ENCODE measurements around the gene KLRD1.

DNA sequence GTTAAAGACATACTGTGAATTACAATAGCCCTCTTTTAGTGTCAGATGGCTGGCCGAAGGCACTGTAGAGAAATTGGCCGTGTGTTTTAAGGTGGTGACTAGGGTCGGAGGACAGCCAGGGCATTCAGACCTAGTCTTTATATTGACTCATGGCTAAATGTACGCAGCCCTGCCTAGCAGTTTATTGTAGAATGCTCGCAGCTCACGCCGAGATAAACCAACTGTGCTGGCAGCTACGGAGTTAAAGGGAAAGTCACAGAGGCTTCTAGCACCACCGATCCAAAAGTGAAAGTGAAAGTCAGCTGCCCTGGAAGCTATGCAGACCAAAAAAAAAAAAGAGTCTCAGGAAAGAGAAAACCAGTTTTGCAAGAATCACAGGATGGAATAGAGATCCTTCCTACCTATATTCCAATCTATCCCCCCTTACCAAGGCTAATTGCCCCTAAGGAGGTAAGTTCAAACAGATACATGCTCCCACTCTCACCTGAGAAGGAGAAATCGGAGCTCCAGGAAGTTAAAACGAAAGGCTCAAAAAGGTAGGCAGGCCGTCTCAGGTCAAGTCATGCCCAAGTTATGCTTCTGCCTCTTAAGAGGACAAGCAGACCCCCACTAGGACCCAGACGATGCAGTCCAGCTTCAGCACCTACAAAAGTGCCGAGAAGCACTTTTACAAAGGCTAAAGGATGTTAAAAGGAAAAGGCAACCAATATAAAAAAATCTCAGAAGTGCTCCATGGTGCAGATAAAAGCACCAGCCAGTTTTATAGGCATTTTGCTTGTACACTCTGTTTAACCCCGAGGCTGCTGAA is 57.3 kb downstream of the KLRD1 start:
- TF ChIP-seq, protein P1, sequence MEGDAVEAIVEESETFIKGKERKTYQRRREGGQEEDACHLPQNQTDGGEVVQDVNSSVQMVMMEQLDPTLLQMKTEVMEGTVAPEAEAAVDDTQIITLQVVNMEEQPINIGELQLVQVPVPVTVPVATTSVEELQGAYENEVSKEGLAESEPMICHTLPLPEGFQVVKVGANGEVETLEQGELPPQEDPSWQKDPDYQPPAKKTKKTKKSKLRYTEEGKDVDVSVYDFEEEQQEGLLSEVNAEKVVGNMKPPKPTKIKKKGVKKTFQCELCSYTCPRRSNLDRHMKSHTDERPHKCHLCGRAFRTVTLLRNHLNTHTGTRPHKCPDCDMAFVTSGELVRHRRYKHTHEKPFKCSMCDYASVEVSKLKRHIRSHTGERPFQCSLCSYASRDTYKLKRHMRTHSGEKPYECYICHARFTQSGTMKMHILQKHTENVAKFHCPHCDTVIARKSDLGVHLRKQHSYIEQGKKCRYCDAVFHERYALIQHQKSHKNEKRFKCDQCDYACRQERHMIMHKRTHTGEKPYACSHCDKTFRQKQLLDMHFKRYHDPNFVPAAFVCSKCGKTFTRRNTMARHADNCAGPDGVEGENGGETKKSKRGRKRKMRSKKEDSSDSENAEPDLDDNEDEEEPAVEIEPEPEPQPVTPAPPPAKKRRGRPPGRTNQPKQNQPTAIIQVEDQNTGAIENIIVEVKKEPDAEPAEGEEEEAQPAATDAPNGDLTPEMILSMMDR (IDR thresholded peaks at IDR 0.05; ENCODE audit: low read depth, low read length, poor library complexity, severe bottlenecking): no peak
- no peak for TF ChIP-seq EZH2phosphoT487 (IDR thresholded peaks at IDR 0.05; ENCODE audit: borderline replicate concordance, low read length)
